Measurements from ENCODE around the gene PWWP2A.

The PWWP2A gene

GRCh38 chr5:160152901-160153300, 33.7 kb upstream of the PWWP2A start:
- no peak overlapping the region for H4K8ac ChIP-seq (ENCODE audit: low read depth, low read length)
- no peak overlapping the region for H3K4ac ChIP-seq (ENCODE audit: low read depth, low read length)
- no peaks in the 10 kb centered on the region for H3K27me3 ChIP-seq (ENCODE audit: insufficient read depth, low read length)
- no peak overlapping the region for H2BK5ac ChIP-seq (ENCODE audit: low read depth, low read length, poor library complexity)
- no peak overlapping the region for H3K9ac ChIP-seq (ENCODE audit: low read length)
- no peaks in the 10 kb centered on the region for H3K79me1 ChIP-seq (ENCODE audit: low read length)
- no peak overlapping the region for H2BK12ac ChIP-seq (ENCODE audit: low read length)
- WGBS (ENCODE audit: extremely low coverage, insufficient coverage, insufficient read length) = no CpG with 5 or more reads among the region's 6 CpGs
- H3K4me1 ChIP-seq (ENCODE audit: control insufficient read depth in 1 of 2, insufficient read depth in 2 of 2, low read length in 2 of 2) = no peaks in the 10 kb centered on the region
- H3K27ac ChIP-seq (ENCODE audit: low read depth, low read length) = no peak overlapping the region
- H4K91ac ChIP-seq (ENCODE audit: low read depth, low read length) = no peak overlapping the region
- no peak overlapping the region for H3K14ac ChIP-seq (ENCODE audit: low read length)
- no peaks in the 10 kb centered on the region for H3K79me2 ChIP-seq (ENCODE audit: control insufficient read depth, insufficient read depth, low read length, poor library complexity)
- no peak overlapping the region for H2BK120ac ChIP-seq (ENCODE audit: insufficient read depth, low read length, poor library complexity)
- H3K4me2 ChIP-seq (ENCODE audit: low read length) = no peak overlapping the region
- no peaks in the 10 kb centered on the region for H3K9me3 ChIP-seq (ENCODE audit: insufficient read depth, low read depth, low read length)
- no peak overlapping the region for H3K4me3 ChIP-seq (ENCODE audit: low read depth, low read length)
- DNase-seq = no peak
- no peak overlapping the region for H2AFZ ChIP-seq (ENCODE audit: insufficient read depth, low read length, poor library complexity)
- no peak overlapping the region for H3K18ac ChIP-seq (ENCODE audit: low read length)
- no peaks in the 10 kb centered on the region for H3K36me3 ChIP-seq (ENCODE audit: control insufficient read depth in 1 of 2, insufficient read depth in 2 of 2, low read length in 2 of 2)
- H3K23ac ChIP-seq (ENCODE audit: low read length) = no peak overlapping the region
- no peak overlapping the region for H2AK5ac ChIP-seq (ENCODE audit: low read length)
- H4K12ac ChIP-seq (ENCODE audit: low read depth, low read length) = no peak overlapping the region

DNA sequence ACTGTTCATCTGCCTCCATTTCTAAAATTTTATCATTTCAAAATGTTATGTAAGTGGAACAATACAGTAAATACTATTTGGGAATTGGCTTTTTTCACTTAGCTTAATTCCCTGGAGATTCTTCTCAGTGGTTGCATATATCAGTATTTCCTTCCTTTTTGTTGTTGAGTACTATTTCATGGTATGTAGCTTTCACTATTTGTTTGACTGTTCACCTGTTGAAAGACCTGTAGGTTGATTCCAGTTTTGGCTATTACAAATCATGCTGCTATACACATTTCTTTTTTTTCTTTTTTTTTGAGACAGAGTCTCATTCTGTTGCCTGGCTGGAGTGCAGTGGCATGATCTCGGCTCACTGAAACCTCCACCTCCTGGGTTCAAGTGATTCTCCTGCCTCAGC, 33.0 kb upstream of the PWWP2A start:
- no peaks in the 10 kb centered on the region for H3K27me3 ChIP-seq (ENCODE audit: insufficient read depth, low read length)
- no peak overlapping the region for H3K4me3 ChIP-seq (ENCODE audit: low read depth, low read length)
- no peak overlapping the region for H3K4ac ChIP-seq (ENCODE audit: low read depth, low read length)
- H3K4me1 ChIP-seq (ENCODE audit: control insufficient read depth in 1 of 2, insufficient read depth in 2 of 2, low read length in 2 of 2) = no peaks in the 10 kb centered on the region
- no peak overlapping the region for H3K23ac ChIP-seq (ENCODE audit: low read length)
- H4K8ac ChIP-seq (ENCODE audit: low read depth, low read length) = no peak overlapping the region
- H3K14ac ChIP-seq (ENCODE audit: low read length) = no peak overlapping the region
- H2BK120ac ChIP-seq (ENCODE audit: insufficient read depth, low read length, poor library complexity) = no peak overlapping the region
- H2BK12ac ChIP-seq (ENCODE audit: low read length) = no peak overlapping the region
- H3K18ac ChIP-seq (ENCODE audit: low read length) = no peak overlapping the region
- H3K4me2 ChIP-seq (ENCODE audit: low read length) = no peak overlapping the region
- H3K79me2 ChIP-seq (ENCODE audit: control insufficient read depth, insufficient read depth, low read length, poor library complexity) = no peaks in the 10 kb centered on the region
- no peaks in the 10 kb centered on the region for H3K79me1 ChIP-seq (ENCODE audit: low read length)
- no peak overlapping the region for H2AFZ ChIP-seq (ENCODE audit: insufficient read depth, low read length, poor library complexity)
- H4K91ac ChIP-seq (ENCODE audit: low read depth, low read length) = no peak overlapping the region
- no peak overlapping the region for H2AK5ac ChIP-seq (ENCODE audit: low read length)
- no peak overlapping the region for H3K27ac ChIP-seq (ENCODE audit: low read depth, low read length)
- no CpG with 5 or more reads among the region's 1 CpG for WGBS (ENCODE audit: extremely low coverage, insufficient coverage, insufficient read length)
- no peak overlapping the region for H3K9ac ChIP-seq (ENCODE audit: low read length)
- no peak overlapping the region for H4K12ac ChIP-seq (ENCODE audit: low read depth, low read length)
- no peaks in the 10 kb centered on the region for H3K36me3 ChIP-seq (ENCODE audit: control insufficient read depth in 1 of 2, insufficient read depth in 2 of 2, low read length in 2 of 2)
- H3K9me3 ChIP-seq (ENCODE audit: insufficient read depth, low read depth, low read length) = no peaks in the 10 kb centered on the region
- DNase-seq = no peak
- no peak overlapping the region for H2BK5ac ChIP-seq (ENCODE audit: low read depth, low read length, poor library complexity)

DNA sequence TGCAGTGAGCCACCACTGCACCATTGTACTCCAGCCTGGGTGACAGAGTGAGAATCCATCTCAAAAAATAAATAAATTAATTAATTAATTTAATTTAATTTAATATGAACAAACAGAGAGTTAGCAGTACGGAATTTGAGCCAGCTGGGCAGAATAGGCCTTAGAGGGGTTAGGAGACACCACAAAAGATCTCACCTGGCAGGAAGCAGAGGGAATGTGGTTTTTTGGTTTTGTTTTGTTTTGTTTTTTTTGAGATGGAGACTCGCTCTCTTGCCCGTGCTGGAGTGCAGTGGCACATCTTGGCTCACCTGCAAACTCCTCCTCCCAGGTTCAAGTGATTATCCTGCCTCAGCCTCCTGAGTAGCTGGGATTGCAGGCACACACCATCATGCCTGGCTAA, 31.8 kb upstream of the PWWP2A start:
- WGBS (ENCODE audit: extremely low coverage, insufficient coverage, insufficient read length) = no CpG with 5 or more reads among the region's 3 CpGs
- no peak overlapping the region for H3K9ac ChIP-seq (ENCODE audit: low read length)
- H3K4me1 ChIP-seq (ENCODE audit: control insufficient read depth in 1 of 2, insufficient read depth in 2 of 2, low read length in 2 of 2) = no peaks in the 10 kb centered on the region
- H3K27me3 ChIP-seq (ENCODE audit: insufficient read depth, low read length) = no peaks in the 10 kb centered on the region
- H3K4ac ChIP-seq (ENCODE audit: low read depth, low read length) = no peak overlapping the region
- H3K4me2 ChIP-seq (ENCODE audit: low read length) = no peak overlapping the region
- no peak for DNase-seq
- no peaks in the 10 kb centered on the region for H3K79me2 ChIP-seq (ENCODE audit: control insufficient read depth, insufficient read depth, low read length, poor library complexity)
- no peaks in the 10 kb centered on the region for H3K9me3 ChIP-seq (ENCODE audit: insufficient read depth, low read depth, low read length)
- no peak overlapping the region for H4K91ac ChIP-seq (ENCODE audit: low read depth, low read length)
- no peaks in the 10 kb centered on the region for H3K79me1 ChIP-seq (ENCODE audit: low read length)
- H2BK5ac ChIP-seq (ENCODE audit: low read depth, low read length, poor library complexity) = no peak overlapping the region
- no peaks in the 10 kb centered on the region for H3K36me3 ChIP-seq (ENCODE audit: control insufficient read depth in 1 of 2, insufficient read depth in 2 of 2, low read length in 2 of 2)
- H2AK5ac ChIP-seq (ENCODE audit: low read length) = no peak overlapping the region
- no peak overlapping the region for H4K8ac ChIP-seq (ENCODE audit: low read depth, low read length)
- H2AFZ ChIP-seq (ENCODE audit: insufficient read depth, low read length, poor library complexity) = no peak overlapping the region
- no peak overlapping the region for H3K27ac ChIP-seq (ENCODE audit: low read depth, low read length)
- H2BK12ac ChIP-seq (ENCODE audit: low read length) = no peak overlapping the region
- no peak overlapping the region for H3K14ac ChIP-seq (ENCODE audit: low read length)
- no peak overlapping the region for H3K23ac ChIP-seq (ENCODE audit: low read length)
- H3K4me3 ChIP-seq (ENCODE audit: low read depth, low read length) = no peak overlapping the region
- no peak overlapping the region for H4K12ac ChIP-seq (ENCODE audit: low read depth, low read length)
- no peak overlapping the region for H3K18ac ChIP-seq (ENCODE audit: low read length)
- no peak overlapping the region for H2BK120ac ChIP-seq (ENCODE audit: insufficient read depth, low read length, poor library complexity)

GRCh38 chr5:160150381-160150780, 31.1 kb upstream of the PWWP2A start:
- H3K4me3 ChIP-seq (ENCODE audit: low read depth, low read length) = no peak overlapping the region

More at GRCh38 chr5:160150381-160150780, 31.1 kb upstream of the PWWP2A start:
- Histone ChIP-seq H3K23ac (ENCODE audit: low read length) (no peak overlapping the region), H3K79me1 (ENCODE audit: low read length) (no peaks in the 10 kb centered on the region), H3K4me2 (ENCODE audit: low read length) (no peak overlapping the region), H3K4me1 (ENCODE audit: control insufficient read depth in 1 of 2, insufficient read depth in 2 of 2, low read length in 2 of 2) (no peaks in the 10 kb centered on the region), H3K27me3 (ENCODE audit: insufficient read depth, low read length) (no peaks in the 10 kb centered on the region), H3K9ac (ENCODE audit: low read length) (no peak overlapping the region), H3K27ac (ENCODE audit: low read depth, low read length) (no peak overlapping the region), H4K12ac (ENCODE audit: low read depth, low read length) (no peak overlapping the region), H3K36me3 (ENCODE audit: control insufficient read depth in 1 of 2, insufficient read depth in 2 of 2, low read length in 2 of 2) (no peaks in the 10 kb centered on the region), H3K4ac (ENCODE audit: low read depth, low read length) (no peak overlapping the region), H3K9me3 (ENCODE audit: insufficient read depth, low read depth, low read length) (no peaks in the 10 kb centered on the region), H2BK5ac (ENCODE audit: low read depth, low read length, poor library complexity) (no peak overlapping the region), H2AK5ac (ENCODE audit: low read length) (no peak overlapping the region), H2AFZ (ENCODE audit: insufficient read depth, low read length, poor library complexity) (no peak overlapping the region), H4K8ac (ENCODE audit: low read depth, low read length) (no peak overlapping the region), H3K79me2 (ENCODE audit: control insufficient read depth, insufficient read depth, low read length, poor library complexity) (no peaks in the 10 kb centered on the region), H4K91ac (ENCODE audit: low read depth, low read length) (no peak overlapping the region), H2BK12ac (ENCODE audit: low read length) (no peak overlapping the region), H3K18ac (ENCODE audit: low read length) (no peak overlapping the region), H2BK120ac (ENCODE audit: insufficient read depth, low read length, poor library complexity) (no peak overlapping the region), H3K14ac (ENCODE audit: low read length) (no peak overlapping the region)
- WGBS (ENCODE audit: extremely low coverage, insufficient coverage, insufficient read length) = no CpG with 5 or more reads among the region's 3 CpGs
- DNase-seq = no peak

Measured in trophoblast cell (in vitro differentiated cells and primary cell).